ENCODE measurements around the gene GLT8D2. TPM values are rescaled to one million over a fixed set of nuclear protein-coding genes. Genes with fewer than 3 reads are reported as not detected.

Gene GLT8D2
- 10 to 100 TPM in 1 of 2 donors, 1 to 10 TPM in 1; 3.1 to 11.2 TPM for total RNA-seq

GRCh38 chr12:104049903-104050356, at the start of gene GLT8D2:
GLT8D2 (minus strand) TSS chr12:104050187; CDS start chr12:104019648, 30,539 bp downstream.
- Histone ChIP-seq H3K27me3 (replicated peaks; ENCODE audit: insufficient read depth) (no peaks in the 10 kb centered on the region), H3K27ac (peak within 1 kb of the TSS; percentile 50 to 55), H3K36me3 (no peaks in the 10 kb centered on the region), H3K4me1 (replicated peaks) (no peaks in the 10 kb centered on the region), H3K4me3 (peak within 1 kb of the TSS; percentile 24 to 35), H3K9me3 (no peaks in the 10 kb centered on the region)
- intact Hi-C loops (cut with DNase I), result no loop called here
- 1% methylated on average over 24 of the region's 24 CpGs for WGBS
- TF ChIP-seq POLR2AphosphoS5 (IDR thresholded peaks at IDR 0.05), result no peak
- no peak for TF ChIP-seq CTCF (IDR thresholded peaks at IDR 0.05)
- no peak for TF ChIP-seq POLR2A (IDR thresholded peaks at IDR 0.05)
- DNase-seq (ENCODE audit: low spot score), result peak; percentile 30

- TF ChIP-seq POLR2AphosphoS5 (IDR thresholded peaks at IDR 0.05), result peak; percentile 20
- TF ChIP-seq CTCF (IDR thresholded peaks at IDR 0.05), result no peak
- WGBS, result 78% methylated on average over 2 of the region's 2 CpGs
- no peak overlapping the region for H3K27ac ChIP-seq
- no peaks in the 10 kb centered on the region for H3K4me1 ChIP-seq (replicated peaks)
- no peak overlapping the region for H3K4me3 ChIP-seq
- no peaks in the 10 kb centered on the region for H3K9me3 ChIP-seq
- H3K36me3 ChIP-seq, result no peaks in the 10 kb centered on the region
- intact Hi-C loops (cut with DNase I), result no loop called here
- no peaks in the 10 kb centered on the region for H3K27me3 ChIP-seq (replicated peaks; ENCODE audit: insufficient read depth)
- no peak for DNase-seq (ENCODE audit: low spot score)
These were observed 48.0 kb upstream of the GLT8D2 start for GRCh38 chr12:104097954-104098353.

GRCh38 chr12:104095289-104095688, 45.3 kb upstream of the GLT8D2 start:
- H3K36me3 ChIP-seq, result no peaks in the 10 kb centered on the region
- intact Hi-C loops (cut with DNase I), result no loop called here
- DNase-seq (ENCODE audit: low spot score), result no peak
- WGBS, result 90% methylated on average over 1 of the region's 1 CpG
- no peaks in the 10 kb centered on the region for H3K9me3 ChIP-seq
- TF ChIP-seq POLR2AphosphoS5 (IDR thresholded peaks at IDR 0.05), result no peak
- no peak for TF ChIP-seq CTCF (IDR thresholded peaks at IDR 0.05)
- no peak for TF ChIP-seq POLR2A (IDR thresholded peaks at IDR 0.05)
- H3K27me3 ChIP-seq (replicated peaks; ENCODE audit: insufficient read depth), result no peaks in the 10 kb centered on the region
- H3K4me3 ChIP-seq, result no peak overlapping the region
- H3K4me1 ChIP-seq (replicated peaks), result no peaks in the 10 kb centered on the region
- no peak overlapping the region for H3K27ac ChIP-seq

- no peaks in the 10 kb centered on the region for H3K27me3 ChIP-seq (replicated peaks; ENCODE audit: insufficient read depth)
- TF ChIP-seq POLR2A (IDR thresholded peaks at IDR 0.05) (no peak), CTCF (IDR thresholded peaks at IDR 0.05) (no peak), POLR2AphosphoS5 (IDR thresholded peaks at IDR 0.05) (no peak)
- no peaks in the 10 kb centered on the region for H3K9me3 ChIP-seq
- no peaks in the 10 kb centered on the region for H3K36me3 ChIP-seq
- no peak overlapping the region for H3K4me3 ChIP-seq
- 96% methylated on average over 3 of the region's 3 CpGs for WGBS
- intact Hi-C loops (cut with DNase I), result no loop called here
- DNase-seq (ENCODE audit: low spot score), result no peak
- H3K27ac ChIP-seq, result no peak overlapping the region
- H3K4me1 ChIP-seq (replicated peaks), result no peaks in the 10 kb centered on the region
These were observed 44.3 kb upstream of the GLT8D2 start for GRCh38 chr12:104094284-104094683.

GRCh38 chr12:104091136-104091535, 41.1 kb upstream of the GLT8D2 start:
- Histone ChIP-seq H3K4me3 (no peak overlapping the region), H3K27me3 (replicated peaks; ENCODE audit: insufficient read depth) (no peaks in the 10 kb centered on the region), H3K36me3 (no peaks in the 10 kb centered on the region), H3K9me3 (no peaks in the 10 kb centered on the region), H3K27ac (no peak overlapping the region), H3K4me1 (replicated peaks) (no peaks in the 10 kb centered on the region)
- intact Hi-C loops (cut with DNase I), result no loop called here
- 88% methylated on average over 4 of the region's 4 CpGs for WGBS
- DNase-seq (ENCODE audit: low spot score), result no peak
- TF ChIP-seq POLR2AphosphoS5 (IDR thresholded peaks at IDR 0.05) (no peak), POLR2A (IDR thresholded peaks at IDR 0.05) (no peak), CTCF (IDR thresholded peaks at IDR 0.05) (no peak)

Data from prostate gland (tissue), 2 donors.